ENCODE measurements around the gene UBE3B.

- no peak for TF ChIP-seq CTCF (IDR thresholded peaks at IDR 0.05)
- no peak for TF ChIP-seq POLR2A (IDR thresholded peaks at IDR 0.05)
- TF ChIP-seq EP300 (IDR thresholded peaks at IDR 0.05): no peak
Observed at GRCh38 chr12:109532721-109533486, 55.5 kb downstream of the UBE3B start.
